GM18499 (cell line): ENCODE data around the gene OCA2.
"Not testable (repeated sequence)": the region's sequence is repeated elsewhere in the genome, so short reads cannot be mapped to it uniquely, and the experiment has no call there.

Experiments used
- ATAC-seq: cut with Tn5 transposase; IDR thresholded peaks from one replicate; pipeline ENCODE4 v1.9.1; 2021; ENCODE audit warnings: moderate number of reproducible peaks; ENCODE audit not compliant: insufficient read depth, unreplicated experiment

The OCA2 gene

DNA sequence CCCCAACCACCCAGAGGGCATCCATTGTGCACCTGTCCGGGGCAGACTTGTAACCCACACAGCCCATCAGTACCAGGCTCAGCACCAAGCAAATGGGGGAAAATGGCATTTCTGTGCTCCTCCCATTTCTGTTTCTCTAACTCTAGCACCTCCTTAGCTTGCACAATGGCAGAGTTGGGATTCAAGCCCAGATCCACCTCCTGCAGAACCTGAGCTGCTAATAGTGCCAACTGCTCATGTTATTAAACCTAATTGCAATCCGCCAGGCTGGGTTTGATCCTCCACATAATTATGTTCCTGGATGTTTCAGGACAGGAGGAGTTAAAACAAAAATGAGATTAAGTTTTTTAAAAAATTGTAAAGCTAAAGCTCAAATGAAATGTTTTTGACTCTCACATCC is 235.0 kb downstream of the OCA2 start:
- no peak for ATAC-seq

DNA sequence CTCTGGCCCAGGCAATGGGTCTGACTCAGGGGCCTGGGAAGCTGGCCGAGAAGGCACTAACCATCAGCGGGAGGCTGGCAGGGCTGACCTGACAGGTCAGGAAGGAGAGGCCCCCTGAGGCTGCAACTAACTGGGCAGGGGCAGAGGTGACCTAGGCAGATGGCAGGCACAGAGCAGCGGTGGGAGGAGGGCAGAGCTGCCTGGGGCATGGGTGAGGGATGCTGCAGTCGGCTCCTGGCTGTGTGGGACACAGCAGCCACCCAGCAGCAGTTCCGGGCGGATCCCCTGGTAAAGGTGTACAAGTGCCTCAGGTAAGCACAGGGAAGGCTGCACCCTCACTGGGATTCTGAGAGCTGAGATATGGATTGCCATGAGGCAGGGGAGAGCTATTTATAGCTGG is 236.1 kb downstream of the OCA2 start:
- no peak for ATAC-seq

DNA sequence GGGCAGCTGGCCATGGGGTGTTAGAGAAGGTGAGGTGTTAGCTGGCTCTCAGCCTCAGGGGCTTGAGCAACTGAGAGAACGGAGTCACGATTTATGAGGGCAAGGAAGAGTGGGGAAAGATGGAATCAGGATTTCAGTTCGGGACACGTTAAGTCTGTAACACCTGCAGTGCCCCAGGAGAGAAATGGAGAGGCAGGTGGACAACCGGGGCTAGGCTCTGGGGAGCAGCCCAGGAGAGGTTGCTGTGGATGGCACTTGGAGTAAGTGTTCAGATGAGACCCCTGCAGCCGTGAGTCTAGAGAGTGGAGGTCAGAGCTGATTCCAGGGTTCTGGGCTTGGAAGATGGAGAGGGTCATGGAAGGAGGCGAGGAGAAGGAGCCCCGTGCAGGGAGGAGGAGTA is 237.9 kb downstream of the OCA2 start:
- no peak for ATAC-seq

DNA sequence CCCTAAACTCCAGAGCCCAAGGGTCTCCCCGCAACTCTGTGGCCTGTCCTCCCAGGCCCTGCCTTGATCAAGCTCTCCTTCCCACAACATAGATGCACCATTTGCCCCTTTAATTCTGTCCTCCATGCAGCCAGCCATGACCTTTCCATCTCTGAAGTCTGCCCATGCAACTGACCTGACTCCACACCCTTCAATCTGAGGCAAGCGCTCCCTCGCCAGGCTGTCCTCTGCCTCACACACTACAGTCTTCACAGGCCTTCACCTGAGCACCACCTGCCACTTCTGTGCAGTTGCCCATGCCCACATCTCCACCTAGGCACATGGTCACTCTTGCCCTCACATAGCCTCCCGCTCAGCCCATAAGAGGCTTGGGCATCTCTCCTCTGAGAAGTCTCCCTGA is 244.0 kb downstream of the OCA2 start:
- no peak for ATAC-seq

DNA sequence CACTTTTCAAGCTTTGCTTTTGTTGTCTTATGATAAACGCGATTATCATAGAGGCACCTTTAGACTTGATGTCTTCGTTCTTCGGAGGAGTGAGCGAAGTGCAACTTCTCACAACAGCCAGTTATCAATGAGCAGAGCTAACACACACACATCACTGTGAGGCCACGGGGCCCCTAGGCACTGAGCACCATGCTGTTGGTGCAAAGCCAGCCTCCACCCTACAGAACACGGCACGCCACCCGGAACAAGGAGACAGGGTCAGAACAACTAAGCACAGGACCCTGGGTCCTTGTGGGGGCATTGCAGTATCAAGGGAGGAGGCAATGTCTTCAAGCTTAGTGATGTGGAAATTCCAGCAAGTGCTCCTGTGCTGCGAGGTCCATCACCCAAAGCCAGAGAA is 244.5 kb downstream of the OCA2 start:
- ATAC-seq, result no peak

DNA sequence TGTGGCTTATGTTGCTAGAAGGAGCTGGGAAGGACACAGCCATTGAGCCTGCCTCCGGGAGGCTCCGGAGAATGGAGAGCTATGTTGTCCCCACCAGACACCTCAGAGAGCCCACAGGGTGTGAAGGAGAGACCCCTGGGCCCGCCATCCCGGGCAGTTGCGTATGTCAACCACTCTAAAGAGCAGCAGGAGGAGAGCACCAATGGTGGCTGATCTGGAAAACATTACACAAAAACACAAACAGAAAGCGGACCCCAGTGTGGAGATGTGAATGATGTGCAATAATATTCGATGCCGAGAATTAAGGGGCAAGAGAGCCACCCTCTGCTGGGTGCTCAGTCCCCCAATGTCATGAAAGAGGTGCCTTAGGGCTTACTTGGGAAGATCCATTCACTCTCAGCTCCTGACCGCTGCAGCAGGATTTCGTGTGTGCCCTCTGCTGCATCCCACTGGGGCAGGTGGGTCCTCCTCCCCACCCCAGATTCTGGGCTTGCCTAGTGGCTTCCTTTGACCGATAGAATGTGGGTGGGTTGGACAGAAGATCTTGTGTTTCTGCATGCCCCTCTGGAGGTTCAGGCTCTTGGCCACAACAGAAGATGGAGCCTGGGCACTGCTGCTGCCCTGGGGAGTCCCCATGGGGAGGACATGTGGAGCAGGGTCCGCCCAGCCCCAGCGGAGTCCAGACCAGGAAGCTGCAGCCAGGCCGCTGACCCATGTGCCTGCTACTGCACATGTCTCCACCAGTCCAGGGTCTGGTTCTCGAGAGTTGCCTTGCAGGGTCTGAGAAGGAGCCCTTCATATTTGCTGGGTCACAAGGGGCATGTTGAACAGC is 245.3 kb downstream of the OCA2 start:
- ATAC-seq, result no peak

DNA sequence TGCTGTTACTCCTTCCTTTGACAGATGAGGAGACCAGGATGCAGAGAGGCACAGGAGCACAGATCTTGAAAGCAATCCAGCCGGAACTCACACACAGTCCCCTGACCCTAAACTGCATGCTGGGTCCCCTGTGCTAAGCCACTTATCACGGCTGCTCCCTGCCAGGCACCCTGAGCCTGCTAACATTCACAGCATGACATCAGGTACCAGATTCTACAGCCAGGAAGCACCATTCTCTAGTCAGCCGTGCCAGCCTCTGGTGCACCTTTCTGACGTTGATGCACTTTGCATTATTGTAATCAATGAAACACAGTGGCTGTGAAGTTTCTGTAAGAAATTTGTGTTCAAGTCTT is 247.3 kb downstream of the OCA2 start:
- no peak for ATAC-seq

DNA sequence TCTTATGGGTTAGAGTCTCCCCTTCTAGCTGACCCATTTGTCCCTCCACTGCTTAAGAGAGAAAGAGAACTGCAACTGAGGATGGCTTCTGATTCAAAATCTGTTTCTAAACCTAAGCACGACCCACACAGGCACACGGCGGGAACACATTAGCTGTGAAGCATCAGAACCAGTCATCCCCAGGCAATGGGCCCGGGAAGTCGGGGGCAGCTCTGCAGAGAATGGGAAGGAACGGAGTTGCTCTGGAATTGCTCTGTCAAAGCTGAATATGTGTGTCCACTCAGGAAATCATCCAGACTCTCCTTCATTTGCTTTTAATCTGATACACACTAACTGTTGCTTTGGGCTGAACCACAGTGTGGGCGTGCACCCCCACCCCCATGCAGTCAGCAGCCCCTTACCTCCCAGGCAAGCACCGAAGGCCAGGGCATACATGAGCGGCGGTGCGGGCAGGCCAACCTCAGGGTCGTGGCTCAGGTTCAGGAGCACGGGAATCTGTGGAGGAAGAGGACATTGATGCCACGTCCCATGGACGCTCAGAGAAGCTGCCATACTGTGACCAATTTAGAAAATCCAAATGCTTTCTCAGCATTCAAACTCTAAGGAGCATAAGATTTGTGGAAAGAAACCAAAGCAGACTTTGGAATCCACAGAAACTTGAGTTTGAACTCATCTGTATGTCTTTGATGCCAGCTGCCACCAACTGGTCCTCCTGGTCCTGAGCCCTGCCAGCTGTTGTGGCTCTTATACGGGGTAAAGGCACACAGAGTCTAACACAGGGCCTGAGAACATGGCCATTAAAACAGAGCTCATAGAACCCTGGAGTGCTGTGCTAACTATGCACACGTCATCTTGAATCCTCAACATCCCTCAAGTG is 247.9 kb downstream of the OCA2 start:
- no peak for ATAC-seq

DNA sequence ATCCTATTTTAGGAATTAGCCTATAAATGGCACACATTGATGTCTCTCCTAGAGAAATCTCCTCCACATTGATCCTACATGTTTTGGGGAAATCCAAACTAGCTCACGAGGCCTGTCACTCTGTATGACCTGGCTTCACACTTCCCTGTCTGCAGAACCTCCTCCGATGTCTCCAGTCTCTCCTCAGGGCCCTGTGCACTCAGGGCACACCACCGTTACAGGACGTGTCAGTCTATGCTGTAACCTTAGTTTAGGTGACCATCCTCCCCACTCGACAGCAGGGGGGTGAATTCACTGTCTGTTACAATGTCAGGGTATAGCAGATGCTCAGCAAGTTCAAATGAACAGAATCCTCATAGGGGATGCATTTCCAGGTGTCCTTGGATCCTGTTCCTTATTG is 249.1 kb downstream of the OCA2 start:
- no peak for ATAC-seq

DNA sequence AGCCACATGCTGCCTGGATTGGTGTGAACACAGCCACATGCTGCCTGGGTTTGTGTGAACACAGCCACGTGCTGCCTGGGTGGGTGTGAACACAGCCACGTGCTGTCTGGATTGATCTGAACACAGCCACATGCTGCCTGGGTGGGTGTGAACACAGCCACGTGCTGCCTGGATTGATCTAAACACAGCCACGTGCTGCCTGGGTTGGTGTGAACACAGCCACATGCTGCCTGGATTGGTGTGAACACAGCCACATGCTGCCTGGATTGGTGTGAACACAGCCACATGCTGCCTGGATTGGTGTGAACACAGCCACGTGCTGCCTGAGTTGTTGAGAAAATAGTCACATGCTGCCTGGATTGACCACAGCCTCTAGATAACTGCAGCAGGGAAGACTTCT is 250.2 kb downstream of the OCA2 start:
- not testable (repeated sequence) for ATAC-seq

DNA sequence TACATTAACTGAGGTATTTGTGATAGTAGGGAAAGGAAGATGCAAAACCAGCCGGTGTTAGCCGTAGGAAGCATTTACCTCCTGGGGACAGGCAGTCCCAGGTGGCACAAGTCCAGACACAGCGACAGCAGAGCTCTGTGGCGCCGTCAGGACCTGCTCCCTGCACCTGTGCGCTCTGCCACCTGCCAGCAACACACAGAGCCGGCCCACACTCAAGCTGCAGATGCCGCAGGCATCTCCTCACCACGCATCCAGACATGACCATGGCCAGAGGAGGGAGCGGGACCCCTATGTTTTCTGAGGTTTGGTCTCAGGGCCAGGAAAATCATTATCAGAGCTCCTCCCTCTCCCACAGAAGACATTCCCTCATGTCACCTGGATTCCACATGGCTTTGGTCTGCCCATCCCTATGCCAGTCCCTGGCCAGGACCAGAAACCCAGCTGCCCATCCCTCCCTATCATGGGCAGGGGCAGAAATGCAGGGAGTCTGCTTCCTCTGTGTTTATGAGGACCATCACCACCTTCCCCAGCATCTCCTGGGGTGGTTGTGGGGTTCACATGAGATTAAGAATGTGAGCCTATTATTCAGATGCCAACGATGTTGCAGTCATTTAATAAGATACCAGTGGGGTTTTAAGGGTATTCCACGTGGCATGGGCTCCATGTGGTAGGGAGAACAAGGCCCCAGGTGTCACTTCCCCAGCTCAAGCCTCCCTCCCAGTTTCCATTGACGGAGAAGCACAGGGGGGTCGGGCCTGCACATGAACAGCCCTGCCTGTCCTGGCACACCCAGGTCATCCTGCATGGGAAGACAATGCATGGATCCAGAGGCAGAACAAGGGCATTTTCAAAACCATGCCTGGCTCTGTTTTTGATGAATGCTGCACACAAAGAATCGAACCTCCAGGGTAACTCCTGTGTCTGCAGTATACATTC is 251.1 kb downstream of the OCA2 start:
- no peak for ATAC-seq

DNA sequence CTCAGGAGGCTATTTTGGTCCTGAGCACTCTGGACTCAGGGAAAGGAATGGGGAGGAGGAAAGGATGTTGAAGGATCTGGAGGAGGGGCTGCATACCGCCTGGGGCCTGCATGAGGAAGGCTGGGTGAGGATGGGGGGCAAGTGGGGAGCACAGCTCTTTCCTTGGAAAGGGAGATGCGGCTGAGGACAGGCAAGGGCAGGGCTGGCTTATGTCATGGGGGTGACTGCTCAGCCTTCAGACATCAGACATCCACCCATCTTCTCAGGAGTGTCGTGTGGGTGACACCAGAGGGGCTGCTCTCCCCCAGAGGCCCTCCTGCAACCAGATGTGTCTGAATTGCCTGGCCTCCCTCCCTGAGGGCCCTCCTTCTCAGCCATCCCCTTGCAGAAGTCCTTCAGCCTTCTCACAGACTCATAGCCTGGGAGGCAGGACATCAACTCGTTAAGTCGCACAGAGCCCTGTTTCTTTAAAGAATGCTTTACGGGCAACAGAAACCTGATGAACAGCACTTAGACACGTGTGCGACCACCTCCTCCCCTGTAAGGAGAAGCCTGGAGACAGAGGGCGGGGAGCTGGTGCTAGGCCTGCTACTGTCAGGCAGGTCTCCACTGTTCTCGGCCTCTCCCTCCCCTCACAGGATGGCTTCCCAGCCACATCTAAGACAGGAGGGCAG is 252.3 kb downstream of the OCA2 start:
- ATAC-seq, result no peak

DNA sequence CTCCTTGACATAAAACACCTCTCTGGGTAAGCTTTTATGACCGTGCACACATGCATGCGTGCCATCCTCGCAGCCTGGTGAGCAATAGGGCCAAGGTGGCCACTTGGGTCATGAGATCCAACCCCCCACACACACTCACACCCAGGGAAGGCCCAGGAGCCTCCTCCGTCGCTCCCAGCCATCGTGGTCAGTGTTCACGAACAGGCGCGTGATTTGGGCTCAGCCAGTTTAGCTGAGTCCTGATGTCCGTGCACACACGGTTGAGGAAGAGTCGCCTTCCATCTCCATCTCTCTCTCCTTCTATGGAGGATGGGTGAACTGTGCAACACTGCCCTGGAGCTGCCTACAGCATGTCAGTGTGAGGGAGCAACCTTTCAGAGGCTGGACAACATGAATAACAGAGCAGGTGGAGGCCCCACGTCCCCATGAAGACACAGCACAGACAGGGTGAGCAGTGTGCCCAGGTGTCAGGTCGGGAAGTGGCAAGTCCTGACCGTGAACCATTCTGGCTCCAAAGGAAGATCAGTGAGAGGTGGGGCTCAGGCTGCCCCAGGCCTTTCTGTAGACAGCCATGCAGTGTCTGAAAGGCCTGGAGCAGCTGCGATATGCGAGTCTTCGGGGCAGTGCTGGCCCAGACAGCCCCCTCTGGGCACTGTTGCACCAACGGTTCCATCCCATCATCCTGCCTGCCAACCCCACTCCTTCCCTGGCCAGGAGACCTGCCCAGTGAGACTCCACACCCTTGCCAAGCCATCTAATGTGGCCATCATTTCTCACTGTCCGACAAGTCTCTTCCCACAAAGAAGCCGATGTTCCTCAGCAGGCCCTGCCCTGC is 253.4 kb downstream of the OCA2 start:
- ATAC-seq, result no peak

DNA sequence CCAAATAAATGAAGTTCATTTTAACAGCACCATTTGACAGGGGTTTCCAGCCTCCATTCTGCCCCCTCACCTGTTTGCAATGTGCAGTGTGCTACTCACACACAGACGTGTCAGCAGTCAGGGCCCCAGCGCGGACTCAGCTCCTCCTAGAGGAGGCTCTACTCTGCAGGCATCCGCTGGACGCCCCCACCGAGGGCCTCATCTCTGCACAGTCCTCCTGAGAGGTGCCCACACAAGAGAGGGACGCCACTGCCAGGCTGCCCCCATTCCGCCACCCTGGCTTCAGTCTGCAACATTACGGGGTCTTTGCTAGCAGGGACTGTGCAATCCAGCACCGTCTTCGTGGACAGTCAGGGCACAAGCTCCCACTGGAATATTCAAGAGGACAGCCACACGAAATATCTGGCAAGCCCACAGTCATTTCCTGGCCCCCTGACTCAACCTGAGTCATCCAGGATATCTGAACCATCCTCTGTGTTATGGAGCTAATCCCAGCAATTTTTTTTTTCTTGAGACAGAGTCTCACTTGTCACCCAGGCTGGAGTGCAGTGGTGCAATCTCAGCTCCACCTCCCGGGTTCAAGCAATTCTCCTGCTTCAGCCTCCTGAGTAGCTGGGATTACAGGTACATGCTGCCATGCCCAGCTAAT is 255.0 kb downstream of the OCA2 start:
- no peak for ATAC-seq

DNA sequence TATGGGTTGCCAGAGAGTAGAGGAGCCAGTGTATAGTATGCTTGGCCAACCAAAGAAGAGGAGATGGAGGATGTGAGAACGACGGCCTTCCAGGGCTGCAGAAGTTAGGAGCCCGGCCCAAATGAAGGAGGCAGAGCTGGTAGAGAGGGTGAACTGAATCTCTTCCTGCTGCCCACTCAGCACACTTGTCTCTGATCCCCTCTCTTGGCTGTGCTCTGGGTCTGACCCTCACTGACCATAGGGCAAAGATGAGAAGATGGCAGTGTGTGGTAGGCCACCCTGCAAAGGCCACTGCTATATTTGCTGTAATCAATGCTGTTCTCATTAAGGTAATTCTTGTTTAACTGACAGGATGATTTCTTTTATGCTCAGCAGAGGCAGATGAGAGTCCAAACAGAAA is 256.0 kb downstream of the OCA2 start:
- no peak for ATAC-seq

DNA sequence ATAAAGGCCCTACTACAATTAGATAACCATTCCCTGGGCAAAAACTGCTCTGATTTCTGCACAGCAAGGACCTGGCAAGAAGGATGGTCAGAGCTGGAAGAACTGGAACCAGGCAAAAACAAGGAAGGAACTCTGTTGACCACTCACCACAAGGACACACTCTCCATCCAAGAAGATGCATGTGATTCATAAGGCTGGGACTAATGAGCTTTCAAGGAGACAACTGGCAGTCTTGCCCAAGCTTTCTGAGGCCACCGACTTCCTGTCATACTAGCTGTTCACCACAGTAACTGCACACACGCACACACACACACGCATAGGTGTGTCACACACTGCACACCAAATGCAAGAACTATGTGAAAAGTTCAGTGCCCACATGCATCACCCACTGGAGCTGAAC is 256.6 kb downstream of the OCA2 start:
- no peak for ATAC-seq

DNA sequence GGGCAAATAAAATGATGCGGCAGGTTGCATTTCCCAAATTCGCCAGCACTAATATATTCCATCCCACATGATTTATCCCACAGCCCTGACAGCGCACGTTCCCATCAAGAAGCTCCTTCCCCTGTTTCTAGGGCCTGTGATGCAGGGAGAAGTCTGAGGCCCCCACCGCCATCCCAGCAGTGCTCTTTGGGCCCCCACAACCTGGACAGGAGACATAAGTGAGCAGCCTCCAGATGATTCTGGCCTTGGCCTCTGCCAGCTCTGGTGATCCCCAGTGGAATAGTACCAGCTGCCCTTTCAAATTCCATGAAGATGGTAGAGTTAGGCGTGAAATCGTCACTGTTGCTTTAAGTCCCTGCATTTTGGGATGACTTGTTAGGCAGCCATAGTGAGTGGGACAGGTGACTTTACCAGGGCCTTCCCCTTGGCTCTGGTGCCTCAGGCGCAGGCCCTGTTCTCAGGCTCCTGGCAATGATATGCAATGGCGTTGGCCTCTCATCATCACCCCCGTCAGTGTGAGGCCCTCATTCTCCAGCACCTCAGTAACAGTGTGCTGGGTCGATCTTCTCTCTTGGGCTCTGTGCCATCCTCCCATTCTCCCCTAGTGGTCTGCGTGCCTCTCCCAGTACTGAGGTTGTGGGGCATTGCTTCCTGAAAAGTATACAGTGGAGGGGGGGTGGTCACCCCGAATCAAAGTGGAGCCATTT is 263.7 kb downstream of the OCA2 start:
- ATAC-seq, result no peak

DNA sequence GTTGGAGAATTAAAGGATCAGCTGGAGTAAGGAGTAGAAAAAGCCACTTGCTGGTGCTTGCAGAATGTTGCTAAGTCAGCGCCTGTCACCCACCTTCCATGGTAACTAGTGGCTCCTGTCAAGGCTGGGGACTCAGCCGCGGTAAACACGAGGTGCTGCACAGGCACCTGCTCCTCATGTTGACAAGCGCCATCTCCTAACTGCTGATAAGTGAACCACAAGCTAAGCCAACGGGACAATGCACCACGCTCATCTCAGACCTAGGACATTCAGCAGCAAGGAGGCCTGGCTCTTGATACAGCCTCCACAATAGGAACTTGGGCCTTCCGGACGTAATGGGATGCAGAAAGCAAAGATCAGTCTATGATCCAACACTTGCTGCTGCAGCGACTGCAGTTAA is 264.4 kb downstream of the OCA2 start:
- ATAC-seq, result no peak
